Fibroblast of villous mesenchyme (primary cell): ENCODE results near the gene SDR39U1. TPM values are rescaled to one million over a fixed set of nuclear protein-coding genes. Genes with fewer than 3 reads are reported as not detected.

ENCODE experiments used
- DNase-seq: peaks from one replicate; pipeline ENCODE4 v3.0.0-alpha.2; 2010; ENCODE audit warnings: low read depth
- H3K4me3 ChIP-seq: 2 replicates; pipeline ENCODE4 v1.5.1; 2011; ENCODE audit warnings: low read depth, mild to moderate bottlenecking, low read length
- CTCF ChIP-seq: IDR thresholded peaks from 2 replicates; pipeline ENCODE4 v1.5.1; 2012; ENCODE audit warnings: low read depth, mild to moderate bottlenecking, low read length; ENCODE audit not compliant: insufficient read depth
- total RNA-seq: library from RNA; depleted of rRNA; stranded (reverse); fragments of >200 nt; gene quantifications from 2 replicates; pipeline ENCODE4 v1.2.3, GENCODE V29; 2012

SDR39U1 gene
- total RNA-seq, 1 donor: 9.5 TPM

DNA sequence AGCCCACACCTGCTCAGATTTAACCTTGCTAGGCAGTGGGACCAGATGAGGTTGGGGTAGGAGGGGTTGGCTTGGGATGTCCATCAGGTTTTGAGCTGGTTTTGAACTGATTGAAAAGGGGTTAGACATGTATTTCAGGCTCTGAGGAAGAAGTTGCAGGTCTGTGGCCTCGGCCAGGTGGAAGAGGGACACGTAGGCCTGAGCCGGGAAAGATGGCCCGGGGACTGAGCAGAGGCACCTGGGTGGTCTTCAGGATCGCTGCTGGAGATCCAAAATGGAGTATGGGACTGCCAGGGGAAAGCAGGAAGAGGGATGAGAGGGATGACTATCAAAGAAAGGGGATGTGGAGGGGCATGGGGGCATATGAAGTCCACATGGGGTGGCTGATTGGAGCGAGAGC, 36.2 kb downstream of the SDR39U1 start:
- H3K4me3 ChIP-seq: no peak overlapping the region
- no peak for TF ChIP-seq CTCF
- no peak for DNase-seq

DNA sequence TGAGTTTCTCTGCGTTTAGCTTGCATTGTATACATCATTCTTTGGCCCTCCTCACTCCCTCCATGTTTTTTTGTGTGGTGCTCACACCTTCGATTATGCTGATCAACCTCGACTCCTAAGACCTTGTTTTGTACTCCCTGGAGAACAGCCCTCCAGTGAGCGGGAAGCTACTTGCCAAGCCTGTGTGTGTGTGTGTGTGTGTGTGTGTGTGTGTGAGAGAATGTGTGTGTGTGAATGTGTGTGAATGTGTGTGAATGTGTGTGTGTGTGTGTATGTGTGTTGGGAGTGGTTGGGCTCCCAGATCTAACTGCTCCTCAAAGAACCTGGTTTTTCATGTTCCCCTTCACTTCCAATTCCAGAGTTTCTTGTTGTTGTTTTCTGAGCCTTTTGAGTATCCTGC, 37.8 kb downstream of the SDR39U1 start:
- no peak for DNase-seq
- no peak overlapping the region for H3K4me3 ChIP-seq
- no peak for TF ChIP-seq CTCF

DNA sequence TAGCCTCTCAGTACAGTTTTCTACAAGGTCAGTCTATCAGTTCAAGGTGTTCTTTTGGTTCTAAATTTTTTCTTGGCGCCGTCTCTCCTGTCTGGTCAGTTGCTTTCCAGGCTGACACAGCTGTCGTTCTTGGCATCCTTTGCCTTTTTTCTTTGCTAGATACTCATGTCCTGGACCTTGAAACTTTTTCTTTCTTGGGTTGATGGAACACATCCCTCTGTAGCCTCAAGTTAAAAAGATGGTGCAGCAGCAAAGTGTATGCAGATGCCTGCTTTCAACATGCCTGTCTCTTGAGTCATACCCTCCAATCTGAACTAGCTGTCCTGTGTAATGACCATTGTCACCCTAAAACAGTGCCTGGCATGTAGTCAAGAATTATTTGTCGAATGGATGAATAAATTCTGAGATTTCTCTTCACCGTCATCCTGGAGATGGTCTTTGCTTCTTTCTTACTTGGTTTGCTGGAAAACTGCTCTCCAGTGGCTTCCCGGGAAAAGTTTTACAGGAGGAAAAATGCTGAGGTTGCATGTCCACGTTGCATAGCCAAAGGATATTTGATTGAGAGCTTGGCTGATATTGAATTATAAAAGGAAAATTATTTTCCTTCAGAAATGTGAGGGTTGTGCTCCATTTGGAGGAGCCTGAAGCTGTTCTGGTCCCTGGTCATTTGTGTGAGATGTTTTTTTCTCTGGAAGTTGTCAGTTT, 39.1 kb downstream of the SDR39U1 start:
- no peak overlapping the region for H3K4me3 ChIP-seq
- DNase-seq: no peak
- no peak for TF ChIP-seq CTCF

GRCh38 chr14:24401810-24402702, 40.5 kb downstream of the SDR39U1 start:
- TF ChIP-seq CTCF: no peak
- no peak overlapping the region for H3K4me3 ChIP-seq
- no peak for DNase-seq

DNA sequence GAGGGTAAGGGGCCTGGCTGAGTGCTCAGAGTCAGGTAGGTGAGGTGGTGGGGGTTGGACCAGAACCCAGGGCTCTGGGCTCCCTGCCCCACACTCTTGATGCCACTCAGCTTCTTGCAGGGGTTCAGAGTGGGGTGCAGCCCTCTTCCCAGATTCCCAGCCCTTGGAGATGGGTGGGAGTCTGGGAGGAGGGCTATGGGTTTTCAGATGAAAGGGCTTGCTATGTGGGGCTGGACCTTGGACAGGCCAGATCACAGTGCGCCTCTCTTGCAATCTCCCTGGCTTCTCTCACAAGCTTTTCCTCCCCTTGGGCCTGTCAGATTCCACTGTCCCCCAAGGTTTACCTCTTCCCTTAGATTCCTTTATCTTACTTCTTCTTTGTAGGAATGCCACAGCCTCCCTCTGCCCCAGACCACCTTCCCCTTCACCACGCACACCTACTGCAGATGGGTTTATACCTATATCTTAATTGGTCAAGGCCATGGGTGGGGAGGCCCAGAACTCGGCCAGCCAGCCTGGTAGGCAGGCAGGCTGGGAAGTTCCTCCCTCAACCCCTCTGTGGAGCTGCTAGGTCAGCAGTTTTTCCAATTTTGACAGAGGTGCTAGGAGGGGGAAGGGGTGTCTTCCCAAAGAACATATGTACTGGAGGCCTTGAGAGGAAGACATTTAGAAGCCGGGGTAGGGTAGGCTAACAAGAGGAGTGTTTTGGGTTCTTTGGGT, 42.4 kb downstream of the SDR39U1 start:
- TF ChIP-seq CTCF: no peak
- H3K4me3 ChIP-seq: peak overlapping the region; percentile 68

DNA sequence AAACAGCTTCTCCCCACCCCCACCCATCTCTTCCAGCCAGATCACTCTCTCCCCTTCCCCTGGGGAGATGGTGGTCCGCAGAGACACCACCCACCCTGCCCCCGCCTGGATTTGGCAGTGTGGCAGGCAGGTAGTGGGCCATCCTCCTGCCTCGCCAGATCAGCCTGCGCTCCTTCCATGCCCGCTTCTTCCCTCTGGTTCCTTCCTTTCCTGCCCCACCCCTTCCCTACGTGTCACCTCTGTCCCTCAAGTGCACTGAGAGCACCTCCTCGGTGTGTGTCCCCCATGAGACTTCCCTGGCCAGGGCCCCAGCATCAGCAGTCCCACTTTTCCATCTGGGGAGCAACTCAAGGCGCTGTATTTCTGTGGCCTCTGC, 43.1 kb downstream of the SDR39U1 start:
- TF ChIP-seq CTCF: no peak
- H3K4me3 ChIP-seq: peak overlapping the region; percentile 68
- DNase-seq: no peak

More for the DNA sequence above, 42.4 kb downstream of the SDR39U1 start:
- no peak for DNase-seq
